ENCODE measurements around the gene RANBP1.

DNA sequence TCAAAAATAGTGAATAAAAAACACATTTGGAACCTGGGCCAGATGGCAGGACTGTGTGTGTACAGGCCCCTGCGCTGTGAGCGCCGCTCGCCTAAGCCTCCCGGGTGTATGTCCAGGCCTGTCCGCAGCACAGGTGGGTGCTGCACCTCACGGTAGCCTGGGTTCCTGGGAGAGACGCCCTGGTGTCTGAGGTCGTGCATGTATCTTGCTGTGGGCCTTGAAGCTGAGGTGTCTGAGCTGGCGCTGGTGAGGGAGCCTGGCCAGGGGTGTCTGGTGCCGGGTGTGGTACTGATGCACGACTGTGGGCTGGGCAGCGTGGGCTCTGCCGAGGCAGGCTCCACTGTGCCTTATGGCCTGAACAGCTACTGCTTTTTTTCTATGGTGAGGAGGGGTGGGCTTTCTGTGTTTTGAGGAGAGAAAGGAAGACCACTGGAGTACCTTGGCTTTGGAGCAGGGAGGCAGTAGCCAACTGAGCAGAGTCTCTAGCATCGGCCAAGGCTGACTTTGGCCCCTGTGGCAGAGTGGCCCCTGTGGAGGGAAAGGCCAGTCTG, 11.5 kb downstream of the RANBP1 start:
- TF ChIP-seq EZH2 (IDR thresholded peaks at IDR 0.05; ENCODE audit: borderline replicate concordance, low read depth, low read length, severe bottlenecking), result no peak
- TF ChIP-seq, protein P1, sequence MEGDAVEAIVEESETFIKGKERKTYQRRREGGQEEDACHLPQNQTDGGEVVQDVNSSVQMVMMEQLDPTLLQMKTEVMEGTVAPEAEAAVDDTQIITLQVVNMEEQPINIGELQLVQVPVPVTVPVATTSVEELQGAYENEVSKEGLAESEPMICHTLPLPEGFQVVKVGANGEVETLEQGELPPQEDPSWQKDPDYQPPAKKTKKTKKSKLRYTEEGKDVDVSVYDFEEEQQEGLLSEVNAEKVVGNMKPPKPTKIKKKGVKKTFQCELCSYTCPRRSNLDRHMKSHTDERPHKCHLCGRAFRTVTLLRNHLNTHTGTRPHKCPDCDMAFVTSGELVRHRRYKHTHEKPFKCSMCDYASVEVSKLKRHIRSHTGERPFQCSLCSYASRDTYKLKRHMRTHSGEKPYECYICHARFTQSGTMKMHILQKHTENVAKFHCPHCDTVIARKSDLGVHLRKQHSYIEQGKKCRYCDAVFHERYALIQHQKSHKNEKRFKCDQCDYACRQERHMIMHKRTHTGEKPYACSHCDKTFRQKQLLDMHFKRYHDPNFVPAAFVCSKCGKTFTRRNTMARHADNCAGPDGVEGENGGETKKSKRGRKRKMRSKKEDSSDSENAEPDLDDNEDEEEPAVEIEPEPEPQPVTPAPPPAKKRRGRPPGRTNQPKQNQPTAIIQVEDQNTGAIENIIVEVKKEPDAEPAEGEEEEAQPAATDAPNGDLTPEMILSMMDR (IDR thresholded peaks at IDR 0.05; ENCODE audit: borderline replicate concordance, extremely low read depth, low read length, poor library complexity, severe bottlenecking), result no peak
